GM10266 (cell line): ENCODE results near the gene FAM89A.
"Not testable (repeated sequence)": the region's sequence is repeated elsewhere in the genome, so short reads cannot be mapped to it uniquely, and the experiment has no call there.

Source experiments
- DNase-seq: peaks from one replicate; pipeline ENCODE4 v3.0.0; 2012; ENCODE audit errors: extremely low spot score
- CTCF ChIP-seq: IDR thresholded peaks from 2 replicates; pipeline ENCODE4 v1.5.1; 2012; ENCODE audit warnings: mild to moderate bottlenecking, low read depth; ENCODE audit not compliant: control insufficient read depth, insufficient read depth; ENCODE audit errors: missing control alignments

FAM89A gene

GRCh38 chr1:231037585-231038517 lies 2.2 kb downstream of the FAM89A start:
- DNase-seq = no peak
- no peak for TF ChIP-seq CTCF

GRCh38 chr1:231036416-231036815 lies 3.6 kb downstream of the FAM89A start:
- DNase-seq = no peak
- TF ChIP-seq CTCF = no peak

GRCh38 chr1:231035799-231036198 lies 4.3 kb downstream of the FAM89A start:
- TF ChIP-seq CTCF = no peak
- no peak for DNase-seq

- no peak for DNase-seq
Measured at GRCh38 chr1:231032963-231033362, 7.1 kb downstream of the FAM89A start.

GRCh38 chr1:231029841-231030240 lies 10.2 kb downstream of the FAM89A start:
- no peak for TF ChIP-seq CTCF
- no peak for DNase-seq

More at GRCh38 chr1:231032963-231033362, 7.1 kb downstream of the FAM89A start:
- TF ChIP-seq CTCF = no peak

- not testable (repeated sequence) for DNase-seq
Measured at GRCh38 chr1:231029247-231029646, 10.8 kb downstream of the FAM89A start.

GRCh38 chr1:231028682-231029081 lies 11.4 kb downstream of the FAM89A start:
- no peak for DNase-seq
- TF ChIP-seq CTCF = no peak

- DNase-seq = no peak
- no peak for TF ChIP-seq CTCF
Measured at GRCh38 chr1:231027971-231028370, 12.1 kb downstream of the FAM89A start.
